Loucy (cell line): Measurements from ENCODE around the gene ZNF354C.

Experiments used
- H2AFZ ChIP-seq: fragments of 200-600 bp; sonication (generic); 2 replicates; pipeline ENCODE4 v1.6.0; 2016; ENCODE audit warnings: antibody characterized with exemption, mild to moderate bottlenecking, low read length, moderate library complexity
- H3F3A ChIP-seq: fragments of 200-600 bp; 2 replicates; pipeline ENCODE4 v1.6.0; 2016; ENCODE audit warnings: antibody characterized with exemption, low read depth, mild to moderate bottlenecking
- H3K27me3 ChIP-seq: fragments of 200-600 bp; sonication (generic); 2 replicates; pipeline ENCODE4 v1.6.1; 2014; ENCODE audit warnings: low read length, mild to moderate bottlenecking; ENCODE audit not compliant: insufficient read depth, poor library complexity, severe bottlenecking
- H3K36me3 ChIP-seq: fragments of 200-600 bp; sonication (generic); 2 replicates; pipeline ENCODE4 v1.6.1; 2016; ENCODE audit warnings: low read length; ENCODE audit not compliant: insufficient read depth
- H3K4me1 ChIP-seq: fragments of 200-600 bp; sonication (generic); 2 replicates; pipeline ENCODE4 v1.5.1; 2014; ENCODE audit warnings: low read length, mild to moderate bottlenecking; ENCODE audit not compliant: insufficient read depth, poor library complexity, severe bottlenecking
- H3K4me2 ChIP-seq: fragments of 200-600 bp; sonication (generic); 2 replicates; pipeline ENCODE4 v1.6.0; 2014; ENCODE audit warnings: antibody characterized with exemption, low read length, low read depth, mild to moderate bottlenecking; ENCODE audit not compliant: poor library complexity, severe bottlenecking
- H3K4me3 ChIP-seq: fragments of 200-600 bp; sonication (generic); 2 replicates; pipeline ENCODE4 v1.5.1; 2014; ENCODE audit warnings: low read length, mild to moderate bottlenecking, mixed read lengths; ENCODE audit not compliant: poor library complexity, severe bottlenecking
- H3K79me2 ChIP-seq: fragments of 200-600 bp; sonication (generic); 2 replicates; pipeline ENCODE4 v1.6.1; 2014; ENCODE audit warnings: low read length; ENCODE audit not compliant: insufficient read depth
- H3K9ac ChIP-seq: fragments of 200-600 bp; sonication (generic); 2 replicates; pipeline ENCODE4 v1.6.0; 2014; ENCODE audit warnings: mild to moderate bottlenecking, low read depth, low read length, moderate library complexity; ENCODE audit not compliant: poor library complexity, severe bottlenecking
- H3K9me2 ChIP-seq: fragments of 200-600 bp; sonication (generic); replicated peaks from 2 replicates; pipeline ENCODE4 v1.6.1; 2016; ENCODE audit warnings: low read depth, low read length, mixed read lengths
- H3K9me3 ChIP-seq: fragments of 200-600 bp; sonication (generic); 2 replicates; pipeline ENCODE4 v1.6.1; 2014; ENCODE audit warnings: mild to moderate bottlenecking, antibody characterized with exemption, low read length, low read depth; ENCODE audit not compliant: insufficient read depth
- H4K20me1 ChIP-seq: fragments of 200-600 bp; sonication (generic); 2 replicates; pipeline ENCODE4 v1.6.0; 2014; ENCODE audit warnings: antibody characterized with exemption, low read length, mild to moderate bottlenecking; ENCODE audit not compliant: insufficient read depth, poor library complexity, severe bottlenecking
- CTCF ChIP-seq: fragments of 200-600 bp; sonication (generic); conservative IDR thresholded peaks from 2 replicates; pipeline ENCODE4 v1.5.1; 2014; ENCODE audit warnings: mild to moderate bottlenecking, antibody characterized with exemption, low read length
- EZH2phosphoT487 ChIP-seq: fragments of 200-600 bp; IDR thresholded peaks from 2 replicates; pipeline ENCODE4 v1.6.1; 2018; ENCODE audit warnings: antibody characterized with exemption, mild to moderate bottlenecking, moderate library complexity, borderline replicate concordance

The ZNF354C gene

GRCh38 chr5:179111267-179112207 is 51.4 kb downstream of the ZNF354C start:
- H3K4me2 ChIP-seq: no peak overlapping the region
- TF ChIP-seq EZH2phosphoT487: no peak
- no peak for TF ChIP-seq CTCF
- no peaks in the 10 kb centered on the region for H3K4me1 ChIP-seq
- no peaks in the 10 kb centered on the region for H3K27me3 ChIP-seq
- H3K79me2 ChIP-seq: no peaks in the 10 kb centered on the region
- H3K9ac ChIP-seq: no peak overlapping the region
- H3K36me3 ChIP-seq: no peaks in the 10 kb centered on the region
- H3K4me3 ChIP-seq: no peak overlapping the region
- H3K9me3 ChIP-seq: no peaks in the 10 kb centered on the region
- no peak overlapping the region for H2AFZ ChIP-seq
- H3F3A ChIP-seq: no peaks in the 10 kb centered on the region
- no peaks in the 10 kb centered on the region for H3K9me2 ChIP-seq
- no peaks in the 10 kb centered on the region for H4K20me1 ChIP-seq

- H3K4me3 ChIP-seq: no peak overlapping the region
- no peaks in the 10 kb centered on the region for H3K79me2 ChIP-seq
- H3K9me3 ChIP-seq: no peaks in the 10 kb centered on the region
- no peaks in the 10 kb centered on the region for H3K36me3 ChIP-seq
- H4K20me1 ChIP-seq: no peaks in the 10 kb centered on the region
- no peaks in the 10 kb centered on the region for H3K9me2 ChIP-seq
- H2AFZ ChIP-seq: no peak overlapping the region
- no peak overlapping the region for H3K4me2 ChIP-seq
- no peaks in the 10 kb centered on the region for H3K27me3 ChIP-seq
- no peaks in the 10 kb centered on the region for H3K4me1 ChIP-seq
- H3K9ac ChIP-seq: no peak overlapping the region
- TF ChIP-seq CTCF: no peak
- TF ChIP-seq EZH2phosphoT487: no peak
- no peaks in the 10 kb centered on the region for H3F3A ChIP-seq
Measured at GRCh38 chr5:179112469-179113142, 52.4 kb downstream of the ZNF354C start.

- Histone ChIP-seq H3K4me2 (no peak overlapping the region), H3K4me1 (no peaks in the 10 kb centered on the region), H3K9me3 (no peaks in the 10 kb centered on the region), H3K9ac (no peak overlapping the region), H3K4me3 (no peak overlapping the region), H3K79me2 (no peaks in the 10 kb centered on the region), H3K36me3 (no peaks in the 10 kb centered on the region), H3K9me2 (no peaks in the 10 kb centered on the region), H4K20me1 (no peaks in the 10 kb centered on the region), H3F3A (no peaks in the 10 kb centered on the region), H3K27me3 (no peaks in the 10 kb centered on the region), H2AFZ (no peak overlapping the region)
- TF ChIP-seq CTCF: no peak
- no peak for TF ChIP-seq EZH2phosphoT487
Measured at GRCh38 chr5:179113143-179113530, 53.0 kb downstream of the ZNF354C start.
